Tibial nerve (tissue), 4 donors: Measurements from ENCODE around the gene ISOC2. TPM values are rescaled to one million over a fixed set of nuclear protein-coding genes. Genes with fewer than 3 reads are reported as not detected.
"Not testable (repeated sequence)": the region's sequence is repeated elsewhere in the genome, so short reads cannot be mapped to it uniquely, and the experiment has no call there.

ENCODE experiments used
- DNase-seq, 2 donors: peaks; one replicate each; pipeline ENCODE4 v3.0.0-alpha.2; 2019; ENCODE audit warnings: low spot score in 2 of 2
- H3K27ac ChIP-seq, 4 donors: fragments of 200-600 bp; sonication (generic) in 3 of 4; one replicate each; pipeline ENCODE4 v1.5.1; 2017 to 2019; ENCODE audit warnings: mild to moderate bottlenecking in 1 of 4
- H3K27me3 ChIP-seq, 2 donors: fragments of 200-600 bp; sonication (generic) in 1 of 2; one replicate each; pipeline versions ENCODE4 v1.5.1 to v1.6.0; 2017 to 2019
- H3K36me3 ChIP-seq, 3 donors: fragments of 200-600 bp; sonication (generic); one replicate each; pipeline ENCODE4 v1.5.1; 2018 to 2019
- H3K4me1 ChIP-seq, 4 donors: fragments of 200-600 bp; sonication (generic) in 3 of 4; one replicate each; pipeline ENCODE4 v1.5.1; 2017 to 2019
- H3K4me3 ChIP-seq, 4 donors: fragments of 200-600 bp; sonication (generic) in 3 of 4; one replicate each; pipeline ENCODE4 v1.5.1; 2017 to 2019; ENCODE audit warnings: mild to moderate bottlenecking in 1 of 4, moderate library complexity in 1 of 4
- H3K9me3 ChIP-seq, 4 donors: fragments of 200-600 bp; sonication (generic) in 3 of 4; one replicate each; pipeline ENCODE4 v1.5.1; 2017 to 2019
- EP300 ChIP-seq, 2 donors: sonication (generic); formaldehyde crosslinking; IDR thresholded peaks; one replicate each; pipeline ENCODE4 v1.6.1; 2017; ENCODE audit warnings: antibody characterized with exemption in 2 of 2, mild to moderate bottlenecking in 1 of 2
- POLR2A ChIP-seq, 2 donors: fragments of 450-650 bp; IDR thresholded peaks; one replicate each; pipeline ENCODE4 v1.6.1; 2017; ENCODE audit warnings: antibody characterized with exemption in 2 of 2, mild to moderate bottlenecking in 2 of 2, moderate library complexity in 2 of 2
- WGBS, 2 donors: methylation state at CpG; one replicate each; pipeline ENCODE4 v1.1.5; 2018; 5-methylcytosine and 5-hydroxymethylcytosine counted together
- total RNA-seq, 4 donors: library from RNA; depleted of rRNA; stranded (reverse); fragments of >200 nt; gene quantifications; one replicate each; pipeline ENCODE4 v1.1.0, GENCODE V29; 2016
- TF ChIP-seq, protein P1 (sequence below), 5 experiments: fragments of 200-600 bp in 3 of 5; fragments of 450-650 bp in 2 of 5; sonication (generic) in 3 of 5; IDR thresholded peaks; one replicate each; pipeline ENCODE4 v1.5.1; 2016 to 2019; ENCODE audit warnings: antibody characterized with exemption in 5 of 5, mild to moderate bottlenecking in 3 of 5, moderate library complexity in 2 of 5

Gene ISOC2
- total RNA-seq, 4 donors from 2014 or later = 38.0 to 80.4 (median 65.9) TPM

DNA sequence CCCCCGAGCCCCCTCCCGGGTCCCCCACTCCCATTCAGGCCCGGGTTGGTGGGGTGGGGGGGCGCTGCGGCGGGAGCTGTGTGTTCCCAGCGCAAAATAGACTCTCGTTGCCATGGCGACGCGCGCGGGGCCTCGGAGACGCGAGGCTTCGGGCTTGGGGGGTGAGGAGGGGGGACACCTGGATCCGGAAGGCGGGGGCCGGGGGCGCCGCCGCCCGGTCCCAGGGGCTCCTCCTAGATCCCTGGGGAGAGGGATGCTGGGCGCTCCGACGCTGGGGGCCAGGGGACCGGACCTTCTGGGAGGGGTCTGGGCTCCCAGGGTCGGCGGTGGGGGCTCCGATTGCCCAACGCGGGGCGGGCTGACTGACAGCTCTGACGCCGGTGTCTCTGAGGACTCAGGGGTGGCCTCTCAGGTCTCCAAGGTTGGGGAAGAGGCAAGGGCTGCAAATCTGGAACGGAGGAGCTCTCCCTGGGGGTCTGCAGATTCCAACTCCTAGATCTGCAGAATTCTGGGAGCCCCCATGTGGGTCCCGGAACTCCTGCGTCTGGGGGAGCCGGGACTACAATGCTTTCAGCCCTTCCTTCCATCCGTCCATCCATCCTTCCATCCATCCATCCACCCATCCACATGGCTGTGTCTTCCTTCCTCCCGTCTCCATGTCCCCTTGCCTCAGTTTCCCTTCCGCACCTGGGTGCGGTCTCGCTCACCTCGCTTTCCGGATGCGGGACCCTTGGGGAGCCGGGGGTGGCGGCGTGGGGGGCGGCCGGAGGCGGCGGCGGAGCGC, 9.3 kb downstream of the ISOC2 start:
- TF ChIP-seq EP300 (IDR thresholded peaks at IDR 0.05) (no peak), POLR2A (IDR thresholded peaks at IDR 0.05) (no peak)
- TF ChIP-seq, protein P1, sequence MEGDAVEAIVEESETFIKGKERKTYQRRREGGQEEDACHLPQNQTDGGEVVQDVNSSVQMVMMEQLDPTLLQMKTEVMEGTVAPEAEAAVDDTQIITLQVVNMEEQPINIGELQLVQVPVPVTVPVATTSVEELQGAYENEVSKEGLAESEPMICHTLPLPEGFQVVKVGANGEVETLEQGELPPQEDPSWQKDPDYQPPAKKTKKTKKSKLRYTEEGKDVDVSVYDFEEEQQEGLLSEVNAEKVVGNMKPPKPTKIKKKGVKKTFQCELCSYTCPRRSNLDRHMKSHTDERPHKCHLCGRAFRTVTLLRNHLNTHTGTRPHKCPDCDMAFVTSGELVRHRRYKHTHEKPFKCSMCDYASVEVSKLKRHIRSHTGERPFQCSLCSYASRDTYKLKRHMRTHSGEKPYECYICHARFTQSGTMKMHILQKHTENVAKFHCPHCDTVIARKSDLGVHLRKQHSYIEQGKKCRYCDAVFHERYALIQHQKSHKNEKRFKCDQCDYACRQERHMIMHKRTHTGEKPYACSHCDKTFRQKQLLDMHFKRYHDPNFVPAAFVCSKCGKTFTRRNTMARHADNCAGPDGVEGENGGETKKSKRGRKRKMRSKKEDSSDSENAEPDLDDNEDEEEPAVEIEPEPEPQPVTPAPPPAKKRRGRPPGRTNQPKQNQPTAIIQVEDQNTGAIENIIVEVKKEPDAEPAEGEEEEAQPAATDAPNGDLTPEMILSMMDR (IDR thresholded peaks at IDR 0.05) = no peak
- no peak for DNase-seq
- no peaks in the 10 kb centered on the region for H3K9me3 ChIP-seq
- peaks cover 0 to 25% (median 14%) of the 10 kb centered on the region in 4 donors for H3K4me1 ChIP-seq
- peaks cover 0 to 31% (median 0%) of the 10 kb centered on the region in 3 donors for H3K36me3 ChIP-seq
- WGBS, 2 donors = 2 to 5% methylated on average over 21 to 44 of the region's 57 CpGs
- H3K27me3 ChIP-seq = peaks cover 0 to 35% of the 10 kb centered on the region in 2 donors
- peak overlapping the region; percentile 10 to 53 (median 32) for H3K4me3 ChIP-seq
- peak overlapping the region in 2 of 4 donors; percentile 67 to 72 for H3K27ac ChIP-seq

DNA sequence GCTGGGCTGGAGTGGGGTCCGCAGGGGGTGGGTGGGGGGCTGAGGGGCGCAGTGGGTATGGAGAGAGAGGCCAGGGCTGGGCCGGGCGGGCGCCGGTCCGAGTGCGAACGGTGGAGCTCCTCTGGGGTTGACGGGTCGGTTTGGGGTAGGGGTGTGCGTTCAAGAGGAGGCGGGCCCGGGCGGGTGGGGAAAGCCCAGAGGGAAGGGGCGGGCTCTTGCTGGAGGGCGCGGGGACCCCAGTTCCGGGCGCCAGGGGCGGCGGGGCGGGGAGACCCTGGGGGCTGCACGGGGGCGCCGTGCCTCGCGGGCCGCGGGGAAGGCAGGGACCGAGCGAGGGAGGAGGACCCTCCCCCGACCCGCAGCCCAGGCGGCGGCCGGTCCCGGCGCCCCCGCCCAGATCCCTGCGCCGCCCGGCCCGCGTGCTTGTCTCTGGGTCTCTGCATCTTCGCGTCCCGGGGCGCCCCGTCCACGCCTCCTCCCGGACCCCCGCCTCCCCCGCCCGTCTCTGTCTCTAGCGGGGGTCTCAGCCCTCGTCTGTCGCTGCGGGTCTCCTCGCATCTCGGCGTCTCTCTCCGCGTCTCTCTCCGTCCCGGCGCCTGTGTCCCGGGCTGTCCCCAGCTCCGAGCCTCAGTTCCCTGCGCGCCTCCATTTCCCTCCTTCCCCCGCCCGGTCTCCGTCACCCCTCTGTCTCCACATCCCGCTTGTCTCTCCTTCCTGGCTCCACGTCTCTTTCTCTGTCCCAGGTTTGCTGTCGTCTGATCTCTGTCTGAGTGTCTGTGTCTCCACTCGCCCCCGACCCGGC, 10.1 kb downstream of the ISOC2 start:
- TF ChIP-seq EP300 (IDR thresholded peaks at IDR 0.05) = no peak
- no peak for TF ChIP-seq POLR2A (IDR thresholded peaks at IDR 0.05)
- TF ChIP-seq, protein P1 (IDR thresholded peaks at IDR 0.05) = no peak
- H3K4me1 ChIP-seq = peaks cover 0 to 25% (median 14%) of the 10 kb centered on the region in 4 donors
- H3K36me3 ChIP-seq = peaks cover 0 to 26% (median 0%) of the 10 kb centered on the region in 3 donors
- H3K27ac ChIP-seq = peak overlapping the region in 2 of 4 donors; percentile 67 to 72
- peak overlapping the region; percentile 10 to 53 (median 32) for H3K4me3 ChIP-seq
- peaks cover 0 to 37% of the 10 kb centered on the region in 2 donors for H3K27me3 ChIP-seq
- 0 to 1% methylated on average over 24 to 65 of the region's 80 CpGs for WGBS, 2 donors
- DNase-seq = no peak
- no peaks in the 10 kb centered on the region for H3K9me3 ChIP-seq

DNA sequence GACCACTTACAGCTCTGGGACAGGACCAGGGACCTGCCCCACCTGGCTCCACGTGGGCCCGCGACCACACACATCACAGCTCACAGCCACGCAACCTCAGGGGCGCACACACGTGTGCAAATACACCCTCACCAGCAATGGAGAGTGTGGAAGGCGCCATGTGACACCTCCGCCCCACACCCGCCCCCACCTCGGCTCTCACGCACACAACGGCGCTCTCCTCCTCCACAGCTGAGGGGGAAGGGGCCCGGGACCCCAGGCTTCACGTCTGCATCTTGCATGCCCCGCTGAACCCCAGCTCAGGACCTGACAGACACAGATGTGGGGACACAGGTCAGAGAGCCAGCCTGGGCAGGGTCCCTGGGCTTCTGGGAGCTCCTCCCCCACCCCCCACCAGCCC, 12.0 kb downstream of the ISOC2 start:
- TF ChIP-seq, protein P1 (IDR thresholded peaks at IDR 0.05) = no peak
- TF ChIP-seq POLR2A (IDR thresholded peaks at IDR 0.05) (no peak), EP300 (IDR thresholded peaks at IDR 0.05) (no peak)
- Histone ChIP-seq H3K4me3 (no peak overlapping the region), H3K4me1 (peaks cover 0 to 25% (median 14%) of the 10 kb centered on the region in 4 donors), H3K9me3 (no peaks in the 10 kb centered on the region), H3K27me3 (peaks cover 0 to 54% of the 10 kb centered on the region in 2 donors), H3K36me3 (peaks cover 0 to 8% (median 0%) of the 10 kb centered on the region in 3 donors), H3K27ac (no peak overlapping the region)
- no peak for DNase-seq
- WGBS, 2 donors = 18 to 36% methylated on average over 9 to 15 of the region's 16 CpGs

DNA sequence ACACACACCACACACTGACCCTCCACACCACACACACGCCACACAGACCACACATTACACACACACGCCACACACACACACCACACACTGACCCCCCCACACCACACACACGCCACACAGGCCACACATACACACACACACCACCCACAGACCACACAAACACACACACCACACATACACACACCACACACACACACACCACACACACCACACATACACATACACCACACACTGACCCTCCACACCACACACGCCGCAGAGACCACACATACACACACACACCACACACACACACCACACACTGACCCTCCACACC, 13.3 kb downstream of the ISOC2 start:
- peaks cover 0 to 67% of the 10 kb centered on the region in 2 donors for H3K27me3 ChIP-seq
- WGBS, 2 donors = 83 to 89% methylated on average over 5 of the region's 5 CpGs

DNA sequence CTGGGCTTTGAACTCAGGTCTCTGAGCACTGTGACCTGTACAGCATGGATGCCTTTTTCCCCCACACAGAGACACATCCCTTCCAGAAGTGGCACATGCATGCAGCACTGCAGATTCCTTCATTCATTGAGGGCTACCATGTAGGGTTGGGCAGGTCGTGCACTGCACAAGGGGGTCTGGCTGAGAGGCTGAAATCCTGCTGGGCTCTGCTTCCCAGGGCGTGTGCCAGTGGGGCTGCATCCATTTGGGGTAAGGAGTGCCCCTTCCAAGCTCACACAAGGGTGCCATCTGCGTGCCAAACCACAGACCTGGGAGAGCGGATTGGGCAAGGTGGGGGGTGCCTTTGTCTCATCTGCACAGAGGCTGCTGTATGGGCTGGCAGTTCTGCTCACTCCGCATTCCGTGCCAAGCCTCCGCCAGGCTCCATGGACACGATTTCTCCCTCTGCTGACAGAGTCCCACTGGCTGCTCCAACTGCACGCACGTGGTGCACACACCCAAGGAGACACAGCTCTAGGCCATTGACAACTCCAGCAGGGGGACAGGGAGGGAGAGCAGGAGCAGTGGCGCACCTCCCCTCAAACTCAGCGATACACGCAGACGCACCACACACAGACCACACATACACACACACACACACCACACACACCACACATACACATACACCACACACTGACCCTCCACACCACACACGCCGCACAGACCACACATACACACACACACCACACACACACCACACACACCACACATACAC, 13.8 kb downstream of the ISOC2 start:
- Histone ChIP-seq H3K36me3 (no peaks in the 10 kb centered on the region), H3K4me1 (peaks cover 0 to 30% (median 17%) of the 10 kb centered on the region in 4 donors), H3K4me3 (no peak overlapping the region), H3K27me3 (peaks cover 0 to 71% of the 10 kb centered on the region in 2 donors), H3K9me3 (no peaks in the 10 kb centered on the region), H3K27ac (peak overlapping the region in 1 of 4 donors; percentile 3)
- DNase-seq = no peak
- TF ChIP-seq POLR2A (IDR thresholded peaks at IDR 0.05) (no peak), EP300 (IDR thresholded peaks at IDR 0.05) (no peak)
- TF ChIP-seq, protein P1 (IDR thresholded peaks at IDR 0.05) = no peak
- WGBS, 2 donors = 28 to 43% methylated on average over 8 to 16 of the region's 16 CpGs

More for the DNA sequence above, 13.3 kb downstream of the ISOC2 start:
- not testable (repeated sequence) for H3K4me3 ChIP-seq, H3K36me3 ChIP-seq, H3K9me3 ChIP-seq, H3K27ac ChIP-seq, DNase-seq
- H3K4me1 ChIP-seq = peaks cover 0 to 30% (median 15%) of the 10 kb centered on the region in 4 donors
